Measurements from ENCODE around the gene COL6A1.
"Not testable (repeated sequence)": the region's sequence is repeated elsewhere in the genome, so short reads cannot be mapped to it uniquely, and the experiment has no call there.

COL6A1 gene

GRCh38 chr21:45947296-45947695 is 34.3 kb upstream of the COL6A1 start:
- no peak for DNase-seq (ENCODE audit: low spot score)

GRCh38 chr21:45947716-45948255 is 33.8 kb upstream of the COL6A1 start:
- DNase-seq (ENCODE audit: low spot score): no peak

- no peak for DNase-seq (ENCODE audit: low spot score)
Observed at GRCh38 chr21:45948576-45949141, 32.9 kb upstream of the COL6A1 start.

GRCh38 chr21:45949928-45950739 is 31.4 kb upstream of the COL6A1 start:
- DNase-seq (ENCODE audit: low spot score): no peak

- no peak for DNase-seq (ENCODE audit: low spot score)
Observed at GRCh38 chr21:45950740-45951515, 30.6 kb upstream of the COL6A1 start.

GRCh38 chr21:45951676-45952075 is 29.9 kb upstream of the COL6A1 start:
- DNase-seq (ENCODE audit: low spot score): no peak

- not testable (repeated sequence) for DNase-seq (ENCODE audit: low spot score)
Observed at GRCh38 chr21:45952527-45952926, 29.0 kb upstream of the COL6A1 start.

GRCh38 chr21:45952974-45953373 is 28.6 kb upstream of the COL6A1 start:
- no peak for DNase-seq (ENCODE audit: low spot score)

GRCh38 chr21:45954261-45954660 is 27.3 kb upstream of the COL6A1 start:
- DNase-seq (ENCODE audit: low spot score): no peak

GRCh38 chr21:45954921-45955320 is 26.6 kb upstream of the COL6A1 start:
- DNase-seq (ENCODE audit: low spot score): no peak

GRCh38 chr21:45957551-45957950 is 24.0 kb upstream of the COL6A1 start:
- no peak for DNase-seq (ENCODE audit: low spot score)

GRCh38 chr21:45957981-45958600 is 23.5 kb upstream of the COL6A1 start:
- DNase-seq (ENCODE audit: low spot score): no peak

- no peak for DNase-seq (ENCODE audit: low spot score)
Observed at GRCh38 chr21:45959182-45959581, 22.4 kb upstream of the COL6A1 start.

GRCh38 chr21:45959779-45960390 is 21.7 kb upstream of the COL6A1 start:
- DNase-seq (ENCODE audit: low spot score): no peak

- not testable (repeated sequence) for DNase-seq (ENCODE audit: low spot score)
Observed at GRCh38 chr21:45961408-45961807, 20.2 kb upstream of the COL6A1 start.

GRCh38 chr21:45962531-45963231 is 18.9 kb upstream of the COL6A1 start:
- no peak for DNase-seq (ENCODE audit: low spot score)

GRCh38 chr21:45963232-45963570 is 18.4 kb upstream of the COL6A1 start:
- no peak for DNase-seq (ENCODE audit: low spot score)

GRCh38 chr21:45964649-45965048 is 16.9 kb upstream of the COL6A1 start:
- no peak for DNase-seq (ENCODE audit: low spot score)

- DNase-seq (ENCODE audit: low spot score): no peak
Observed at GRCh38 chr21:45965084-45965809, 16.3 kb upstream of the COL6A1 start.

GRCh38 chr21:45966791-45967394 is 14.7 kb upstream of the COL6A1 start:
- no peak for DNase-seq (ENCODE audit: low spot score)

Data from putamen (tissue), 1 donor.